GM12878 (cell line): Measurements from ENCODE around the gene ZNF407. TPM values are rescaled to one million over a fixed set of nuclear protein-coding genes. Genes with fewer than 3 reads are reported as not detected.

Experiments used
- ATAC-seq: fragments of 200-7000 bp; cut with Tn5 transposase; 3 replicates; pipeline ENCODE4 v1.9.1; 2020; ENCODE audit warnings: mild to moderate bottlenecking, moderate library complexity
- BruUV-seq: library from RNA; stranded (reverse); fragments of 400-500 nt; replicated peaks from 2 replicates; lab custom pipeline; 2021; lab: Mats Ljungman, UMichigan
- CTCF ChIA-PET: fragments of 300-600 bp; sonication (Branson Sonifier 250); formaldehyde crosslinking; extraction: SDS; loops from one replicate; lab custom pipeline; 2021; ENCODE audit warnings: inconsistent platforms; lab: Yijun Ruan, JAX
- POLR2A ChIA-PET: fragments of 350-600 bp; formaldehyde crosslinking; extraction: SDS; loops from one replicate; lab custom pipeline; 2021; ENCODE audit warnings: inconsistent platforms; lab: Charles Lee
- RAD21 ChIA-PET: fragments of 300-600 bp; sonication (Branson Sonifier 250); formaldehyde crosslinking; loops from one replicate; lab custom pipeline; 2023; ENCODE audit warnings: antibody characterized with exemption; ENCODE audit not compliant: unreplicated experiment; lab: Charles Lee
- SMC1A ChIA-PET: fragments of 300-600 bp; sonication (Branson Sonifier 250); formaldehyde crosslinking; loops from one replicate; lab custom pipeline; 2023; ENCODE audit not compliant: unreplicated experiment, uncharacterized antibody; lab: Charles Lee
- DNase-seq: peaks from one replicate; pipeline ENCODE4 v3.0.0-alpha.2; 2011; ENCODE audit warnings: low read depth, low spot score
- FAIRE-seq: peaks from 3 replicates; lab custom pipeline; 2011; peaks lifted over from hg19 to GRCh38; lab: Jason Lieb, UNC
- H2AFZ ChIP-seq: 2 replicates; pipeline ENCODE4 v1.6.0; 2011; ENCODE audit warnings: low read depth, low read length, control low read depth; ENCODE audit not compliant: control insufficient read depth
- H3K27ac ChIP-seq: 2 replicates; pipeline ENCODE4 v1.5.1; 2011; ENCODE audit warnings: control low read depth; ENCODE audit not compliant: control insufficient read depth, insufficient read depth
- H3K27me3 ChIP-seq, 2 experiments: replicated peaks in 1 of 2; 2 replicates each; pipeline versions ENCODE4 v1.6.0 to v1.6.1; 2011; ENCODE audit warnings: low read length in 1 of 2; ENCODE audit not compliant: control insufficient read depth in 2 of 2, insufficient read depth in 2 of 2
- H3K36me3 ChIP-seq, 2 experiments: 2 replicates each; pipeline ENCODE4 v1.5.1; 2011; ENCODE audit warnings: low read length in 1 of 2; ENCODE audit not compliant: control insufficient read depth in 2 of 2, insufficient read depth in 2 of 2
- H3K4me1 ChIP-seq: 2 replicates; pipeline ENCODE4 v1.6.1; 2011; ENCODE audit warnings: mild to moderate bottlenecking, low read length, moderate library complexity, mixed read lengths; ENCODE audit not compliant: control insufficient read depth, insufficient read depth
- H3K4me2 ChIP-seq: 2 replicates; pipeline ENCODE4 v1.6.0; 2011; ENCODE audit warnings: control low read depth; ENCODE audit not compliant: control insufficient read depth, insufficient read depth
- H3K4me3 ChIP-seq: fragments of 200-600 bp; sonication (generic); 2 replicates; pipeline ENCODE4 v1.5.1; 2016
- H3K79me2 ChIP-seq: 2 replicates; pipeline ENCODE4 v1.6.0; 2011; ENCODE audit warnings: low read length; ENCODE audit not compliant: control insufficient read depth, insufficient read depth
- H3K9ac ChIP-seq: 2 replicates; pipeline ENCODE4 v1.8.0; 2011; ENCODE audit warnings: low read length, control low read depth, mixed read lengths; ENCODE audit not compliant: control insufficient read depth, insufficient read depth
- H3K9me3 ChIP-seq: replicated peaks from 3 replicates; pipeline ENCODE4 v1.5.1; 2011; ENCODE audit warnings: mild to moderate bottlenecking, low read length; ENCODE audit not compliant: control insufficient read depth, insufficient read depth
- H4K20me1 ChIP-seq: 2 replicates; pipeline ENCODE4 v1.6.0; 2011; ENCODE audit not compliant: control insufficient read depth, insufficient read depth
- CREB1 ChIP-seq: IDR thresholded peaks from 2 replicates; pipeline ENCODE4 v1.6.1; 2012; ENCODE audit warnings: low read depth, mild to moderate bottlenecking, inconsistent platforms
- KDM1A ChIP-seq: fragments of 200-600 bp; sonication (generic); IDR thresholded peaks from 2 replicates; pipeline ENCODE4 v1.6.1; 2016; ENCODE audit warnings: borderline replicate concordance
- NRF1 ChIP-seq: conservative IDR thresholded peaks from 2 replicates; pipeline ENCODE4 v1.6.1; 2011; ENCODE audit warnings: mild to moderate bottlenecking, low read depth, low read length, improper control_type of control experiment
- SMARCA5 ChIP-seq: fragments of 450-650 bp; IDR thresholded peaks from 2 replicates; pipeline ENCODE4 v1.6.1; 2017; ENCODE audit warnings: mild to moderate bottlenecking
- TCF12 ChIP-seq: IDR thresholded peaks from 2 replicates; pipeline ENCODE4 v1.6.1; 2011; ENCODE audit warnings: low read depth, mild to moderate bottlenecking, low read length
- WGBS: methylation state at CpG from one replicate; pipeline ENCODE4 v1.1.6; 2016; ENCODE audit warnings: low lambda C conversion rate; ENCODE audit not compliant: insufficient replicate concordance, insufficient coverage; ENCODE audit errors: missing lambda C conversion rate; 5-methylcytosine and 5-hydroxymethylcytosine counted together
- in situ Hi-C: fragments of 300-500 bp; cut with MboI; formaldehyde crosslinking; loops from 9 replicates; pipeline ENCODE4 v1.14.3; 2018; ENCODE audit warnings: mixed read lengths
- intact Hi-C: fragments of 100-400 bp; cut with micrococcal nuclease; formaldehyde crosslinking; loops from one replicate; pipeline ENCODE4 v1.14.2; 2022; ENCODE audit not compliant: unreplicated experiment
- polyA plus RNA-seq, 11 experiments: library from polyadenylated mRNA; depleted of rRNA in 4 of 11; unstranded in 6 of 11; stranded (reverse) in 5 of 11; fragments of >200 nt; fragmentation: Nextera tagmentation in 4 of 11; fragmentation: Illumina TruSeq in 1 of 11; extraction: Ambion mirVana in 4 of 11; extraction: Trizol in 1 of 11; gene quantifications; 1 replicate in 1 of 11; 2 replicates in 10 of 11; pipeline versions ENCODE4 v1.2.1 to v1.2.3, GENCODE V29; 2011 to 2016; ENCODE audit warnings: inconsistent platforms in 2 of 11, missing spikeins in 2 of 11, low read depth in 1 of 11
- total RNA-seq, 4 experiments: library from RNA; depleted of rRNA in 3 of 4; stranded (reverse); fragments of >200 nt in 3 of 4; fragmentation: Illumina TruSeq in 1 of 4; extraction: Trizol in 1 of 4; gene quantifications; 2 replicates each; pipeline versions ENCODE4 v1.2.1 to v1.2.3, GENCODE V29; 2013 to 2021
- TF ChIP-seq, protein P1 (sequence below): fragments of 450-650 bp; IDR thresholded peaks from 2 replicates; pipeline ENCODE4 v1.6.1; 2014; ENCODE audit warnings: mild to moderate bottlenecking

The ZNF407 gene
- total and polyA plus RNA-seq, 10 of the 15 experiments (the other 5 are each of a cell fraction or from before 2014, with no cell fraction given): 0.69 to 11.6 (median 5.3) TPM

DNA sequence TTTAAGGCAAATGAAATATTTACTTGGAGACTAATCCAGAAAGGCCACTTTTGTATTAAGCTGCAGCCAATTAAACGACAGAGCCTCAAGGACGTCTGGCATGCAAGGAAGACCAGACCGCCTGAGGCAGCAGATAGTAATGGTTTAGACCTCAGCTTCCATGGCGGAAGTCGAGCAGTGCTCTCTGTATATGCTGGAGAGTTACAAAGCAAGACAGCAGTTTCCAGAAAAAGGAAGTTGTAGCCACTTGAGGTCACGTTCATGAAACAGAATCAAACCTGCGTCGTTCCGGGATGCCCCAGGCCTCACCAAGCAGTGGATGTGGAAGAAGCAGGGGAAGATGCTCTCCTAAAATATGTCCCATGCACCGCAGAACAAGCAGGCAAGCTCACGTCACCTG, 469.3 kb downstream of the ZNF407 start:
- H3K27me3 ChIP-seq: no peaks in the 10 kb centered on the region
- ChIA-PET POLR2A (no interaction called here), SMC1A (interaction anchor here (0.9 to 1.0 kb wide), 2 partner anchors 10 to 12 kb away, joined by 3 read pairs; no protein-coding TSS in a partner anchor), RAD21 (no interaction called here), CTCF (no interaction called here)
- H3K9ac ChIP-seq: no peak overlapping the region
- no TSS peak for BruUV-seq
- H3K4me3 ChIP-seq: no peak overlapping the region
- ATAC-seq (no peak), FAIRE-seq (no peak), DNase-seq (no peak)
- peaks cover 0 to 5% of the 10 kb centered on the region in 2 experiments; a peak in 1 of 4 replicates for H3K36me3 ChIP-seq
- no peak overlapping the region for H3K27ac ChIP-seq
- H4K20me1 ChIP-seq: no peaks in the 10 kb centered on the region
- H2AFZ ChIP-seq: no peak overlapping the region
- intact Hi-C loops: no loop called here
- no peaks in the 10 kb centered on the region for H3K79me2 ChIP-seq
- peaks cover 7% of the 10 kb centered on the region; the same call in 1 of the 2 replicates for H3K4me1 ChIP-seq
- no peaks in the 10 kb centered on the region for H3K9me3 ChIP-seq
- TF ChIP-seq SMARCA5: no peak
- TF ChIP-seq CREB1: no peak
- no peak for TF ChIP-seq KDM1A
- TF ChIP-seq, protein P1, sequence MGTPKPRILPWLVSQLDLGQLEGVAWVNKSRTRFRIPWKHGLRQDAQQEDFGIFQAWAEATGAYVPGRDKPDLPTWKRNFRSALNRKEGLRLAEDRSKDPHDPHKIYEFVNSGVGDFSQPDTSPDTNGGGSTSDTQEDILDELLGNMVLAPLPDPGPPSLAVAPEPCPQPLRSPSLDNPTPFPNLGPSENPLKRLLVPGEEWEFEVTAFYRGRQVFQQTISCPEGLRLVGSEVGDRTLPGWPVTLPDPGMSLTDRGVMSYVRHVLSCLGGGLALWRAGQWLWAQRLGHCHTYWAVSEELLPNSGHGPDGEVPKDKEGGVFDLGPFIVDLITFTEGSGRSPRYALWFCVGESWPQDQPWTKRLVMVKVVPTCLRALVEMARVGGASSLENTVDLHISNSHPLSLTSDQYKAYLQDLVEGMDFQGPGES: no peak
- TF ChIP-seq TCF12: no peak
- TF ChIP-seq NRF1: no peak
- H3K4me2 ChIP-seq: no peak overlapping the region
- in situ Hi-C loops: no loop called here
- 64% methylated on average over 11 of the region's 11 CpGs for WGBS
